ENCODE results near the gene DAAM1.

DAAM1 gene

GRCh38 chr14:59221568-59221967, 33.1 kb downstream of the DAAM1 start:
- no peak for DNase-seq (ENCODE audit: low read depth)

- DNase-seq (ENCODE audit: low read depth): no peak
These were observed 35.9 kb downstream of the DAAM1 start for GRCh38 chr14:59224341-59224740.

- DNase-seq (ENCODE audit: low read depth): no peak
These were observed 36.8 kb downstream of the DAAM1 start for GRCh38 chr14:59225281-59225680.

GRCh38 chr14:59228421-59228820, 40.0 kb downstream of the DAAM1 start:
- no peak for DNase-seq (ENCODE audit: low read depth)

- no peak for DNase-seq (ENCODE audit: low read depth)
These were observed 41.4 kb downstream of the DAAM1 start for GRCh38 chr14:59229653-59230406.

GRCh38 chr14:59236195-59236594, 47.7 kb downstream of the DAAM1 start:
- no peak for DNase-seq (ENCODE audit: low read depth)

- no peak for DNase-seq (ENCODE audit: low read depth)
These were observed 49.7 kb downstream of the DAAM1 start for GRCh38 chr14:59238216-59238615.

GRCh38 chr14:59239022-59239421, 50.6 kb downstream of the DAAM1 start:
- no peak for DNase-seq (ENCODE audit: low read depth)

GRCh38 chr14:59240356-59240755, 51.9 kb downstream of the DAAM1 start:
- DNase-seq (ENCODE audit: low read depth): no peak

GRCh38 chr14:59241121-59241520, 52.7 kb downstream of the DAAM1 start:
- no peak for DNase-seq (ENCODE audit: low read depth)

- DNase-seq (ENCODE audit: low read depth): no peak
These were observed 54.7 kb downstream of the DAAM1 start for GRCh38 chr14:59243174-59243573.

GRCh38 chr14:59244581-59244980, 56.1 kb downstream of the DAAM1 start:
- DNase-seq (ENCODE audit: low read depth): no peak

GRCh38 chr14:59245809-59246295, 57.4 kb downstream of the DAAM1 start:
- DNase-seq (ENCODE audit: low read depth): no peak

GRCh38 chr14:59246566-59246965, 58.1 kb downstream of the DAAM1 start:
- no peak for DNase-seq (ENCODE audit: low read depth)

GRCh38 chr14:59247801-59248584, 59.5 kb downstream of the DAAM1 start:
- DNase-seq (ENCODE audit: low read depth): no peak

GRCh38 chr14:59249029-59249428, 60.6 kb downstream of the DAAM1 start:
- DNase-seq (ENCODE audit: low read depth): no peak

GRCh38 chr14:59251811-59252771, 63.6 kb downstream of the DAAM1 start:
- DNase-seq (ENCODE audit: low read depth): no peak

- no peak for DNase-seq (ENCODE audit: low read depth)
These were observed 64.5 kb downstream of the DAAM1 start for GRCh38 chr14:59252772-59253500.

- no peak for DNase-seq (ENCODE audit: low read depth)
These were observed 65.1 kb downstream of the DAAM1 start for GRCh38 chr14:59253527-59253926.

GRCh38 chr14:59254146-59254910, 65.9 kb downstream of the DAAM1 start:
- no peak for DNase-seq (ENCODE audit: low read depth)

Measured in stimulated activated CD8-positive, alpha-beta memory T cell treated with anti-CD3 and anti-CD28 coated beads, Interleukin-12 subunit alpha, Interleukin-12 subunit beta, amount 100 ng/mL, for 4 hours (primary cell).